Trophoblast cell (in vitro differentiated cells and primary cell): Measurements from ENCODE around the gene EXT2.

Experiments
- DNase-seq, 2 donors: peaks; one replicate each; pipeline ENCODE4 v3.0.0-alpha.2; 2016
- H2AFZ ChIP-seq: 2 replicates; pipeline ENCODE4 v1.6.1; 2013; ENCODE audit warnings: low read length, moderate library complexity, mild to moderate bottlenecking; ENCODE audit not compliant: insufficient read depth, poor library complexity
- H2AK5ac ChIP-seq: 2 replicates; pipeline ENCODE4 v1.6.1; 2013; ENCODE audit warnings: mild to moderate bottlenecking, low read length
- H2BK120ac ChIP-seq: 2 replicates; pipeline ENCODE4 v1.6.1; 2013; ENCODE audit warnings: low read length, mild to moderate bottlenecking, moderate library complexity; ENCODE audit not compliant: insufficient read depth, poor library complexity
- H2BK12ac ChIP-seq: 2 replicates; pipeline ENCODE4 v1.6.1; 2013; ENCODE audit warnings: mild to moderate bottlenecking, low read length, moderate library complexity
- H2BK5ac ChIP-seq: 2 replicates; pipeline ENCODE4 v1.6.1; 2013; ENCODE audit warnings: low read length, low read depth, moderate library complexity, mild to moderate bottlenecking; ENCODE audit not compliant: poor library complexity
- H3K14ac ChIP-seq: 2 replicates; pipeline ENCODE4 v1.6.1; 2013; ENCODE audit warnings: mild to moderate bottlenecking, low read length
- H3K18ac ChIP-seq: 2 replicates; pipeline ENCODE4 v1.6.1; 2013; ENCODE audit warnings: mild to moderate bottlenecking, low read length
- H3K23ac ChIP-seq: 2 replicates; pipeline ENCODE4 v1.6.1; 2013; ENCODE audit warnings: low read length
- H3K27ac ChIP-seq: 2 replicates; pipeline ENCODE4 v1.5.1; 2013; ENCODE audit warnings: low read depth, mild to moderate bottlenecking, inconsistent platforms, low read length, moderate library complexity
- H3K27me3 ChIP-seq: 2 replicates; pipeline ENCODE4 v1.6.1; 2013; ENCODE audit warnings: inconsistent platforms, mild to moderate bottlenecking, low read length, moderate library complexity; ENCODE audit not compliant: insufficient read depth
- H3K36me3 ChIP-seq, 2 experiments: 1 replicate in 1 of 2; 2 replicates in 1 of 2; pipeline ENCODE4 v1.6.1; 2013; ENCODE audit warnings: low read length in 2 of 2, mild to moderate bottlenecking in 2 of 2, moderate library complexity in 1 of 2; ENCODE audit not compliant: insufficient read depth in 2 of 2, control insufficient read depth in 1 of 2
- H3K4ac ChIP-seq: 2 replicates; pipeline ENCODE4 v1.6.1; 2013; ENCODE audit warnings: low read depth, mild to moderate bottlenecking, low read length, moderate library complexity
- H3K4me1 ChIP-seq, 2 experiments: 1 replicate in 1 of 2; 2 replicates in 1 of 2; pipeline ENCODE4 v1.6.1; 2013; ENCODE audit warnings: low read length in 2 of 2, mild to moderate bottlenecking in 2 of 2, moderate library complexity in 1 of 2; ENCODE audit not compliant: insufficient read depth in 2 of 2, control insufficient read depth in 1 of 2
- H3K4me2 ChIP-seq: 2 replicates; pipeline ENCODE4 v1.6.1; 2013; ENCODE audit warnings: inconsistent platforms, mild to moderate bottlenecking, low read length, moderate library complexity
- H3K4me3 ChIP-seq: 2 replicates; pipeline ENCODE4 v1.5.1; 2013; ENCODE audit warnings: mild to moderate bottlenecking, low read depth, low read length, inconsistent platforms
- H3K79me1 ChIP-seq: one replicate; pipeline ENCODE4 v1.6.1; 2013; ENCODE audit warnings: low read length
- H3K79me2 ChIP-seq: 2 replicates; pipeline ENCODE4 v1.6.1; 2013; ENCODE audit warnings: low read length, mild to moderate bottlenecking; ENCODE audit not compliant: control insufficient read depth, insufficient read depth, poor library complexity
- H3K9ac ChIP-seq: 2 replicates; pipeline ENCODE4 v1.6.1; 2013; ENCODE audit warnings: mild to moderate bottlenecking, low read length
- H3K9me3 ChIP-seq: 2 replicates; pipeline ENCODE4 v1.6.1; 2013; ENCODE audit warnings: low read depth, mild to moderate bottlenecking, control low read depth, inconsistent platforms, low read length; ENCODE audit not compliant: insufficient read depth
- H4K12ac ChIP-seq: 2 replicates; pipeline ENCODE4 v1.6.1; 2013; ENCODE audit warnings: low read depth, mild to moderate bottlenecking, low read length, moderate library complexity
- H4K8ac ChIP-seq: 2 replicates; pipeline ENCODE4 v1.6.1; 2013; ENCODE audit warnings: low read depth, mild to moderate bottlenecking, low read length, moderate library complexity
- H4K91ac ChIP-seq: one replicate; pipeline ENCODE4 v1.6.1; 2013; ENCODE audit warnings: low read depth, mild to moderate bottlenecking, low read length, moderate library complexity
- WGBS: extraction: QIAGEN DNeasy Blood & Tissue Kit; methylation state at CpG from one replicate; pipeline ENCODE4 v1.1.7; 2013; ENCODE audit warnings: missing lambda C conversion rate; ENCODE audit not compliant: insufficient read length, insufficient coverage; ENCODE audit errors: extremely low coverage; 5-methylcytosine and 5-hydroxymethylcytosine counted together

Gene EXT2

DNA sequence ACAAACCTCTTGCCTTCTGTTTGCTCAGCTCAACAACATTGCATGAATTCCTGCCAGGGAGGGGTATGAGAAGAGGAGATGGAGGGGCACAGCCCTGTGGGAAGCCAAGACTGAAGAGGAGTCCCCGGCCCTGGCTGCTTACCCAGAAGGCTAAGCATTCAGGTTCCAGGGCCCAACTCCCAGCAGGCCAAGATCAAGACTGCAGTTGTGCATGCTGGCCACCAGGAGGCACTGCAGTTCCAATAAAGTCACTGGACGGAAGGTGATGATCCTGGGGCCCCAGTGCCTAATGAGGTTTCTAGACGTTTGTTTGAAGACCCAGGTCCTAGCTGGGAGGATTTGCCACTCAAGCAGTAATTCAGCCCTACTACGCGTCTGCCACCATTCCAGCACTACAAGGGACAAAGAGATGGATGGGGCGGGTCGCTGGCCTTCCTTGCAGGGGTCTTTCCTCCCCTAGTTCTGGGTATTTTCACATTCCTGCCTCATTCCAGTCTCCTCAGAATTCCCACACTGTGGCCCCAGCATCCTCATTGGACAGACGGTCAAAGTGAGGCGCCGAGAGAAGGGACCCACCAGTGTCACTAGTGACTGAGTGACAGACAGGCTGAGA lies 190.9 kb downstream of the EXT2 start:
- H4K8ac ChIP-seq: no peak overlapping the region
- no peak overlapping the region for H3K9ac ChIP-seq
- H2BK12ac ChIP-seq: no peak overlapping the region
- no peaks in the 10 kb centered on the region for H3K27me3 ChIP-seq
- H2BK120ac ChIP-seq: no peak overlapping the region
- WGBS: no CpG with 5 or more reads among the region's 10 CpGs
- no peak overlapping the region for H4K91ac ChIP-seq
- no peaks in the 10 kb centered on the region for H3K9me3 ChIP-seq
- no peak overlapping the region for H3K14ac ChIP-seq
- H3K27ac ChIP-seq: no peak overlapping the region
- no peak overlapping the region for H2AK5ac ChIP-seq
- peak in 1 of 2 donors; percentile 85 for DNase-seq
- no peak overlapping the region for H3K4me2 ChIP-seq
- H3K36me3 ChIP-seq: no peaks in the 10 kb centered on the region
- H3K4ac ChIP-seq: no peak overlapping the region
- H4K12ac ChIP-seq: no peak overlapping the region
- no peak overlapping the region for H3K18ac ChIP-seq
- H3K4me1 ChIP-seq: no peaks in the 10 kb centered on the region
- no peaks in the 10 kb centered on the region for H3K79me2 ChIP-seq
- H2BK5ac ChIP-seq: no peak overlapping the region
- no peak overlapping the region for H3K23ac ChIP-seq
- H3K79me1 ChIP-seq: no peaks in the 10 kb centered on the region
- no peak overlapping the region for H3K4me3 ChIP-seq
- H2AFZ ChIP-seq: no peak overlapping the region

DNA sequence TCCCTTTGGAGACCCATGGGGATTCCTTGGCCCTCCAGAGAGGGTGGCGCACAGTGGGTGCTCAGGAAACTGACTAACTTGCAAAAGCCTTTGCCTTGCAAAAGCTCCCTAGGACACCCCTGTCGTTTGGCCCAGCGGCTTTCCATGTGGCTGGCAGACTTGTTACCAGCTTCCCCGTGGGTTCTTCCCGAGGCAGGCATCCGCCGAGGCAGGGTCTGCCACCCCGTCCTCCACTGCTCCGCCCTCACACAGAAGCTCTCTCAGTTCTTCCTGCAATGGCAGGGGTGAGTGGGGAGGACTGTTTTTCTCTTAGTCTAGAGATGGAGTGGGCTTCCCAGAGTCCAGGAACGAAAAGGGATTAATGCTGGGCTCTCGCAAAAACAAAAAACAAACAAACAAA lies 191.4 kb downstream of the EXT2 start:
- WGBS: no CpG with 5 or more reads among the region's 11 CpGs

DNA sequence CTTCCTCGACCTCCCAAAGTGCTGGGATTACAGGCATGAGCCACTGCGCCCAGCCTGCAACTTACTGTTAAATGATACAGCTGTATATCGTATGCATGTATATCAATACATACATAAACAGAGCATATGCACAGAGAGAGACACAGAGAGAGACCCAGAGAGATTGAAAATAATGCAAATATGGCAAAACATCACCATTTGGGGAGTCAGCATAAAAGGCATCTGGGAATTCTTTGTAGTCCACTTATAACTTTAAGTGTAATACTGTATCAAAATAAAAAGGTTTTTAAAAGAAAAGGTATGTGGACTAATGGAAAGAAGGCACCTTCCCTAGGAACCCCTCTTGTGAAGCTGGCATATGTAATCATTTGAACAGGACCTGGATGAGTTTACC lies 192.7 kb downstream of the EXT2 start:
- Histone ChIP-seq H2BK5ac (no peak overlapping the region), H4K8ac (no peak overlapping the region), H3K36me3 (no peaks in the 10 kb centered on the region), H3K23ac (no peak overlapping the region), H3K27me3 (no peaks in the 10 kb centered on the region), H2AFZ (no peak overlapping the region), H3K4me3 (no peak overlapping the region), H2AK5ac (no peak overlapping the region), H2BK120ac (no peak overlapping the region), H3K9ac (no peak overlapping the region), H3K79me1 (no peaks in the 10 kb centered on the region), H3K4me2 (no peak overlapping the region), H3K79me2 (no peaks in the 10 kb centered on the region), H3K14ac (no peak overlapping the region), H3K9me3 (no peaks in the 10 kb centered on the region), H4K91ac (no peak overlapping the region), H4K12ac (no peak overlapping the region), H3K27ac (no peak overlapping the region), H3K4ac (no peak overlapping the region), H2BK12ac (no peak overlapping the region), H3K4me1 (no peaks in the 10 kb centered on the region), H3K18ac (no peak overlapping the region)
- no peak for DNase-seq
- WGBS: no CpG with 5 or more reads among the region's 3 CpGs

More for the DNA sequence above, 191.4 kb downstream of the EXT2 start:
- Histone ChIP-seq H3K27me3 (no peaks in the 10 kb centered on the region), H3K4me3 (no peak overlapping the region), H4K12ac (no peak overlapping the region), H3K4me1 (no peaks in the 10 kb centered on the region), H4K8ac (no peak overlapping the region), H3K4ac (no peak overlapping the region), H3K79me1 (no peaks in the 10 kb centered on the region), H2BK5ac (no peak overlapping the region), H3K14ac (no peak overlapping the region), H2BK120ac (no peak overlapping the region), H3K36me3 (no peaks in the 10 kb centered on the region), H3K79me2 (no peaks in the 10 kb centered on the region), H3K9ac (no peak overlapping the region), H2BK12ac (no peak overlapping the region), H3K18ac (no peak overlapping the region), H3K9me3 (no peaks in the 10 kb centered on the region), H2AFZ (no peak overlapping the region), H3K27ac (no peak overlapping the region), H3K4me2 (no peak overlapping the region), H2AK5ac (no peak overlapping the region), H4K91ac (no peak overlapping the region), H3K23ac (no peak overlapping the region)
- no peak for DNase-seq

DNA sequence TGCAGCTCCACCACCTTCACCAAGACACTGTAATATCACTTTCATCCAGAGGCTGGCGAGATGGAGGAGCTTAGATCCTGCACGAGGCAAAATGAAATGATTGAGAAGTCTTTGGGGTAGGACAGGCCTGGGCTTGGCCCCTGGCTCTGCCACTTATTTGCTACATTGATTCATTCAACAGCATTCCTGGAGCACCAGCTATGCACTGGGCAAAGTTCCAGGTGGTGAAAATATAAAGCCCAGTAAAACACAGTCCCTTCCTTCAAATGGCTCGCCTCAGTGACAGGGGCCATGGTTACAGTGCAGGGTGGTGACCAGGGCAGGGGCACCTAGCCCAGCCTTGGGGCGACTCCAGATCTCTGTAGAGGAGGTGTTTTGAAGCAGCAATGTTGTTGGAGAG lies 194.7 kb downstream of the EXT2 start:
- Histone ChIP-seq H3K9me3 (no peaks in the 10 kb centered on the region), H3K23ac (no peak overlapping the region), H2BK12ac (no peak overlapping the region), H2AFZ (no peak overlapping the region), H2AK5ac (no peak overlapping the region), H3K27me3 (no peaks in the 10 kb centered on the region), H2BK5ac (no peak overlapping the region), H4K12ac (no peak overlapping the region), H3K9ac (no peak overlapping the region), H3K36me3 (no peaks in the 10 kb centered on the region), H3K4ac (no peak overlapping the region), H3K18ac (no peak overlapping the region), H4K91ac (no peak overlapping the region), H3K4me3 (no peak overlapping the region), H3K79me1 (no peaks in the 10 kb centered on the region), H3K79me2 (no peaks in the 10 kb centered on the region), H3K27ac (no peak overlapping the region), H3K14ac (no peak overlapping the region), H3K4me1 (no peaks in the 10 kb centered on the region), H3K4me2 (no peak overlapping the region), H4K8ac (no peak overlapping the region), H2BK120ac (no peak overlapping the region)
- DNase-seq: no peak
- no CpG with 5 or more reads among the region's 4 CpGs for WGBS
